PC-3 (cell line): ENCODE results near the gene SPOP.

Experiments
- CTCF ChIP-seq: fragments of 300-600 bp; sonication (generic); conservative IDR thresholded peaks from 2 replicates; pipeline ENCODE4 v1.5.1; 2017; ENCODE audit warnings: antibody characterized with exemption, low read depth, mild to moderate bottlenecking, low read length
- EZH2phosphoT487 ChIP-seq: fragments of 300-600 bp; sonication (generic); IDR thresholded peaks from 2 replicates; pipeline ENCODE4 v1.6.1; 2018; ENCODE audit warnings: mild to moderate bottlenecking, antibody characterized with exemption, low read length, borderline replicate concordance

GRCh38 chr17:49624896-49625295, 53.0 kb downstream of the SPOP start:
- no peak for TF ChIP-seq CTCF
- no peak for TF ChIP-seq EZH2phosphoT487
